Natural killer cell (primary cell): ENCODE results near the gene NAE1. TPM values are rescaled to one million over a fixed set of nuclear protein-coding genes. Genes with fewer than 3 reads are reported as not detected.

Source experiments
- ATAC-seq, 3 donors: fragments of 150-1000 bp in 2 of 3; fragments of 200-7000 bp in 1 of 3; cut with Tn5 transposase; 1 replicate in 1 of 3; 2 replicates in 2 of 3; pipeline ENCODE4 v1.10.0; 2021; ENCODE audit warnings: mild to moderate bottlenecking in 2 of 3, moderate library complexity in 2 of 3
- DNase-seq, 2 donors: peaks; one replicate each; pipeline versions ENCODE4 v3.0.0 to v3.0.0-alpha.2; 2013 to 2021; ENCODE audit warnings: mixed read lengths in 1 of 2
- H3K27ac ChIP-seq: one replicate; pipeline ENCODE4 v1.5.1; 2013; ENCODE audit warnings: mild to moderate bottlenecking, low read length
- H3K27me3 ChIP-seq: one replicate; pipeline ENCODE4 v1.6.1; 2013; ENCODE audit warnings: low read length; ENCODE audit not compliant: control insufficient read depth, insufficient read depth
- H3K36me3 ChIP-seq: one replicate; pipeline ENCODE4 v1.6.1; 2013; ENCODE audit warnings: low read length; ENCODE audit not compliant: control insufficient read depth, insufficient read depth
- H3K4me1 ChIP-seq: one replicate; pipeline ENCODE4 v1.6.1; 2013; ENCODE audit warnings: low read length; ENCODE audit not compliant: control insufficient read depth, insufficient read depth
- H3K4me3 ChIP-seq: one replicate; pipeline ENCODE4 v1.5.1; 2013; ENCODE audit warnings: low read length
- H3K9me3 ChIP-seq: one replicate; pipeline ENCODE4 v1.6.1; 2013; ENCODE audit warnings: low read length; ENCODE audit not compliant: control insufficient read depth, insufficient read depth
- H3K27ac Mint-ChIP-seq, 2 donors: one replicate each; pipeline ENCODE4 v1.8.0; 2022; ENCODE audit warnings: mild to moderate bottlenecking in 2 of 2, mixed read lengths in 2 of 2, moderate library complexity in 1 of 2
- H3K27me3 Mint-ChIP-seq, 2 donors: one replicate each; pipeline ENCODE4 v1.8.0; 2022; ENCODE audit warnings: low read depth in 2 of 2, mixed read lengths in 2 of 2
- H3K36me3 Mint-ChIP-seq: one replicate; pipeline ENCODE4 v1.8.0; 2022; ENCODE audit warnings: mixed read lengths
- H3K4me1 Mint-ChIP-seq, 2 donors: one replicate each; pipeline ENCODE4 v1.8.0; 2022; ENCODE audit warnings: mixed read lengths in 2 of 2
- H3K4me3 Mint-ChIP-seq: one replicate; pipeline ENCODE4 v1.8.0; 2022; ENCODE audit warnings: mild to moderate bottlenecking, moderate library complexity, mixed read lengths
- H3K9me3 Mint-ChIP-seq, 2 donors: one replicate each; pipeline ENCODE4 v1.8.0; 2022; ENCODE audit warnings: mixed read lengths in 2 of 2
- WGBS: methylation state at CpG from one replicate; pipeline ENCODE4 v1.1.7; 2013; ENCODE audit warnings: missing lambda C conversion rate; ENCODE audit not compliant: insufficient coverage; 5-methylcytosine and 5-hydroxymethylcytosine counted together
- intact Hi-C: fragments of 100-400 bp; cut with micrococcal nuclease; formaldehyde crosslinking; loops from one replicate; pipeline ENCODE4 v1.14.2; 2022
- total RNA-seq, 4 donors: library from RNA; stranded (reverse); fragments of 120-200 nt in 1 of 4; gene quantifications; one replicate each; pipeline versions ENCODE4 v1.2.3 to v1.2.4, GENCODE V29; 2013 to 2022
- TF ChIP-seq, protein P1 (sequence below): fragments of 200-600 bp; IDR thresholded peaks from one replicate; pipeline ENCODE4 v1.8.0; 2022; ENCODE audit warnings: antibody characterized with exemption

The NAE1 gene
- total RNA-seq, 3 donors from 2014 or later (not counting 1 experiment from before 2014, with no cell fraction given): 77.3 to 97.0 (median 78.5) TPM

DNA sequence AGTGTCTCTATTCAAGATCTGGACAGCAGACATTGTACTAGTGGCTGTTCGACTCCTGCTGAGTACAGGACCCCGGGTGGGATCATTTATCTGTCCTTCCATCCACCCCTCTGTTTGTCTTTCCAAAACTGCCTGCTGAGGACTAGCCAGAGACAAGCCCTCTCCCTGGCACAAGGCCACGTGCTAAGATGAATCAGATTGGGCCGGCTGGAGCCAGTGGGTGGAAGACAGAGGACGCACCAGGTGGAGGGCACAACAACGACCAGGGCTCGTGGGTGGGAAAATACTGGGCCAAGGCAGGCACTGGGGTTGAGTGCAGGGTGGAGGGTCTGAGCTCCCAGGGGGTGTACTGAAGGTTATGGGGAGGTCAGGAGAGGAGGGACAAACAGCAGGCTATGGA is 12.0 kb upstream of the NAE1 start:
- Histone ChIP-seq H3K4me3 (no peak overlapping the region), H3K9me3 (no peaks in the 10 kb centered on the region), H3K36me3 (no peaks in the 10 kb centered on the region), H3K27me3 (peaks cover 17% of the 10 kb centered on the region), H3K27ac (no peak overlapping the region), H3K4me1 (peaks cover 10% of the 10 kb centered on the region)
- WGBS: 90% methylated on average over 7 of the region's 7 CpGs
- no peak for ATAC-seq
- H3K36me3 Mint-ChIP-seq: no peaks in the 10 kb centered on the region
- TF ChIP-seq, protein P1, sequence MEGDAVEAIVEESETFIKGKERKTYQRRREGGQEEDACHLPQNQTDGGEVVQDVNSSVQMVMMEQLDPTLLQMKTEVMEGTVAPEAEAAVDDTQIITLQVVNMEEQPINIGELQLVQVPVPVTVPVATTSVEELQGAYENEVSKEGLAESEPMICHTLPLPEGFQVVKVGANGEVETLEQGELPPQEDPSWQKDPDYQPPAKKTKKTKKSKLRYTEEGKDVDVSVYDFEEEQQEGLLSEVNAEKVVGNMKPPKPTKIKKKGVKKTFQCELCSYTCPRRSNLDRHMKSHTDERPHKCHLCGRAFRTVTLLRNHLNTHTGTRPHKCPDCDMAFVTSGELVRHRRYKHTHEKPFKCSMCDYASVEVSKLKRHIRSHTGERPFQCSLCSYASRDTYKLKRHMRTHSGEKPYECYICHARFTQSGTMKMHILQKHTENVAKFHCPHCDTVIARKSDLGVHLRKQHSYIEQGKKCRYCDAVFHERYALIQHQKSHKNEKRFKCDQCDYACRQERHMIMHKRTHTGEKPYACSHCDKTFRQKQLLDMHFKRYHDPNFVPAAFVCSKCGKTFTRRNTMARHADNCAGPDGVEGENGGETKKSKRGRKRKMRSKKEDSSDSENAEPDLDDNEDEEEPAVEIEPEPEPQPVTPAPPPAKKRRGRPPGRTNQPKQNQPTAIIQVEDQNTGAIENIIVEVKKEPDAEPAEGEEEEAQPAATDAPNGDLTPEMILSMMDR: no peak
- H3K27ac Mint-ChIP-seq: no peak overlapping the region
- DNase-seq: no peak
- H3K9me3 Mint-ChIP-seq: no peaks in the 10 kb centered on the region
- intact Hi-C loops: no loop called here
- peaks cover 8 to 37% of the 10 kb centered on the region in 2 donors for H3K27me3 Mint-ChIP-seq
- peaks cover 0 to 11% of the 10 kb centered on the region in 2 donors for H3K4me1 Mint-ChIP-seq
- H3K4me3 Mint-ChIP-seq: no peak overlapping the region

DNA sequence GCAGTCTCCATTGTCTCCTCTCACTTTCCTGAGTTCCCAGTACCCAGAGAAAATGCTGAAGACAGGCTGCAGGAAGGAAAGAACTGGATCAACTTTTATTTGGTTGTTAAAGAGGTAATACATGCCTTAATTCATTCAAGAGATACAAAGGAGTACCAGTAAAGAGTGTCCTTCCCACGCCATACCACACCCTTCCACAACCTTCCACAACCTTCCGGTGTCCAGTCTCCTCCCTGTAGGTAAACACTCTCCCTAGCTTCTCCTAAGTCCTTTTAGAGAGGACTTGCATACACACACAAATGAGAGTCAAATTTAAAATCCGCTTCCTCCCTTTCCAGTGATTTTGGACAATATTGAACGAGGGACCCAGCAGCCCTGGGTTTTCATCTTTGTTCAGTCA is 10.6 kb upstream of the NAE1 start:
- TF ChIP-seq, protein P1: no peak
- no peaks in the 10 kb centered on the region for H3K36me3 Mint-ChIP-seq
- H3K36me3 ChIP-seq: no peaks in the 10 kb centered on the region
- no peaks in the 10 kb centered on the region for H3K9me3 Mint-ChIP-seq
- H3K27ac ChIP-seq: no peak overlapping the region
- no peak for ATAC-seq
- peaks cover 0 to 11% of the 10 kb centered on the region in 2 donors for H3K4me1 Mint-ChIP-seq
- no peak overlapping the region for H3K4me3 Mint-ChIP-seq
- no peaks in the 10 kb centered on the region for H3K9me3 ChIP-seq
- no peak overlapping the region for H3K27ac Mint-ChIP-seq
- peaks cover 10% of the 10 kb centered on the region for H3K4me1 ChIP-seq
- peaks cover 17% of the 10 kb centered on the region for H3K27me3 ChIP-seq
- intact Hi-C loops: no loop called here
- 92% methylated on average over 4 of the region's 4 CpGs for WGBS
- H3K4me3 ChIP-seq: no peak overlapping the region
- peaks cover 8 to 37% of the 10 kb centered on the region in 2 donors for H3K27me3 Mint-ChIP-seq
- no peak for DNase-seq

DNA sequence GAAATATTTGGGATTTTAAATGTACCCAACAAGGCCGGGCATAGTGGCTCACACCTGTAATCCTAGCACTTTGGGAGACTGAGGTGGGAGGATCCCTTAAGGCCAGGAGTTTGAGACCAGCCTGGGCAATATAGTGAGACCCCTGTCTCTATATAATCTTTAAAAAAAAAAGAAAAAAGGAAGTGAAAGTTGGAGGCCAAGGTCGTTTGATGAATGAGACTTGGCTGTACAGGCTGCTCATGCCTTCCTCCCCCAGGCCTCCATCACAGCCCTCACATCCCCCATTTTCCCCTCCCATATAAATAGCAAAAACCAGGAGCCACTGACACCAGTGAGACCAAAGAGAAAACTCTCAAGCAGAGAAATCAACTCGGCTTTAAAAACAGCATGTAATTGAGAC is 10.1 kb upstream of the NAE1 start:
- DNase-seq: no peak
- H3K27ac Mint-ChIP-seq: no peak overlapping the region
- peaks cover 8 to 34% of the 10 kb centered on the region in 2 donors for H3K27me3 Mint-ChIP-seq
- H3K36me3 ChIP-seq: no peaks in the 10 kb centered on the region
- H3K4me3 ChIP-seq: no peak overlapping the region
- H3K4me1 ChIP-seq: peaks cover 10% of the 10 kb centered on the region
- peaks cover 14% of the 10 kb centered on the region for H3K27me3 ChIP-seq
- H3K36me3 Mint-ChIP-seq: no peaks in the 10 kb centered on the region
- no peaks in the 10 kb centered on the region for H3K9me3 Mint-ChIP-seq
- H3K4me3 Mint-ChIP-seq: no peak overlapping the region
- TF ChIP-seq, protein P1: no peak
- no peak overlapping the region for H3K27ac ChIP-seq
- intact Hi-C loops: no loop called here
- H3K9me3 ChIP-seq: no peaks in the 10 kb centered on the region
- peaks cover 0 to 11% of the 10 kb centered on the region in 2 donors for H3K4me1 Mint-ChIP-seq
- 81% methylated on average over 2 of the region's 3 CpGs for WGBS
- no peak for ATAC-seq

DNA sequence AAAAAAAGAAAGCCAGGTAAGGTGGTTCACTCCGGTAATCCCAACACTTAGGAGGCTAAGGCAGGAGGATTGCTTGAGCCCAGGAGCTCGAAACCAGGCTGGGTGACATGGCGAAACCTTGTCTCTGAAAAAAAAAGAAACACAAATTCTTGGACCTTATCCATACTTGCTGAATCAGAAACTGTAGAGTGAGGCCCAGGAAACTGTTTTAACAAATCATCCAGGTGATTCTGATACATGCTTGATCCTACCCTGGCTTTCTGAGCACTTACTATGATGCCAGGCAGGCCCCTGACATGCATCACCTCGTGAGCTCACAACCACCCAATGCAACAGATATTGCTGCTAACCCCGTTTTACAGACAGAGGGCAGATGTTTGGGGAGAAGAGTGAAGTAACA is 4.0 kb upstream of the NAE1 start:
- WGBS: 93% methylated on average over 4 of the region's 5 CpGs
- ATAC-seq (no peak), DNase-seq (no peak)
- Histone ChIP-seq H3K9me3 (no peaks in the 10 kb centered on the region), H3K27me3 (no peaks in the 10 kb centered on the region), H3K27ac (no peak overlapping the region), H3K36me3 (no peaks in the 10 kb centered on the region), H3K4me3 (no peak overlapping the region), H3K4me1 (peaks cover 11% of the 10 kb centered on the region)
- H3K9me3 Mint-ChIP-seq: no peaks in the 10 kb centered on the region
- intact Hi-C loops: no loop called here
- TF ChIP-seq, protein P1: no peak
- H3K4me3 Mint-ChIP-seq: no peak overlapping the region
- no peak overlapping the region for H3K27ac Mint-ChIP-seq
- no peaks in the 10 kb centered on the region for H3K36me3 Mint-ChIP-seq
- peaks cover 0 to 3% of the 10 kb centered on the region in 2 donors for H3K27me3 Mint-ChIP-seq
- no peaks in the 10 kb centered on the region for H3K4me1 Mint-ChIP-seq
